DMS79 (cell line): Measurements from ENCODE around the gene BAG5.

Source experiments
- DNase-seq: peaks from one replicate; lab custom pipeline; 2025; lab: John Stamatoyannopoulos, UW

BAG5 gene

GRCh38 chr14:103508521-103509329, 53.7 kb downstream of the BAG5 start:
- no peak for DNase-seq

- DNase-seq: no peak
These were observed 54.7 kb downstream of the BAG5 start for GRCh38 chr14:103507751-103508150.
